H9 (cell line): ENCODE results near the gene IL25. TPM values are rescaled to one million over a fixed set of nuclear protein-coding genes. Genes with fewer than 3 reads are reported as not detected.

ENCODE experiments used
- DNase-seq: peaks from one replicate; pipeline ENCODE4 v3.0.0-alpha.2; 2017
- H2AFZ ChIP-seq: one replicate; pipeline ENCODE4 v1.6.1; 2013; ENCODE audit warnings: mild to moderate bottlenecking, low read length, control low read depth, moderate library complexity
- H2AK5ac ChIP-seq: 2 replicates; pipeline ENCODE4 v1.6.1; 2013; ENCODE audit warnings: low read length, control low read depth, mixed read lengths; ENCODE audit not compliant: insufficient read length
- H2BK120ac ChIP-seq: one replicate; pipeline ENCODE4 v1.6.1; 2013; ENCODE audit warnings: low read depth, mild to moderate bottlenecking, low read length, control low read depth, inconsistent platforms; ENCODE audit not compliant: poor library complexity, severe bottlenecking
- H2BK12ac ChIP-seq: 2 replicates; pipeline ENCODE4 v1.6.1; 2013; ENCODE audit warnings: low read length, control low read depth, mixed read lengths, low read depth; ENCODE audit not compliant: insufficient read length
- H2BK15ac ChIP-seq: 2 replicates; pipeline ENCODE4 v1.6.1; 2013; ENCODE audit warnings: low read depth, low read length, control low read depth
- H2BK20ac ChIP-seq: one replicate; pipeline ENCODE4 v1.6.1; 2013; ENCODE audit warnings: low read depth, mild to moderate bottlenecking, low read length, control low read depth, inconsistent platforms; ENCODE audit not compliant: poor library complexity, severe bottlenecking
- H2BK5ac ChIP-seq: 2 replicates; pipeline ENCODE4 v1.6.1; 2013; ENCODE audit warnings: low read length, control low read depth, mixed read lengths; ENCODE audit not compliant: insufficient read length
- H3K14ac ChIP-seq: 2 replicates; pipeline ENCODE4 v1.6.1; 2013; ENCODE audit warnings: low read length, control low read depth; ENCODE audit not compliant: insufficient read depth
- H3K18ac ChIP-seq: 2 replicates; pipeline ENCODE4 v1.6.1; 2013; ENCODE audit warnings: low read depth, mild to moderate bottlenecking, mixed read lengths, low read length, control low read depth; ENCODE audit not compliant: insufficient read length
- H3K23ac ChIP-seq: 2 replicates; pipeline ENCODE4 v1.6.1; 2013; ENCODE audit warnings: low read length, control low read depth, mixed read lengths, low read depth; ENCODE audit not compliant: insufficient read length
- H3K23me2 ChIP-seq: 2 replicates; pipeline ENCODE4 v1.6.1; 2013; ENCODE audit warnings: low read depth, mild to moderate bottlenecking, mixed read lengths, low read length, control low read depth; ENCODE audit not compliant: insufficient read length, poor library complexity, severe bottlenecking
- H3K27ac ChIP-seq: 2 replicates; pipeline ENCODE4 v1.5.1; 2013; ENCODE audit warnings: low read length, control low read depth, mixed read lengths, low read depth; ENCODE audit not compliant: insufficient read length
- H3K27me3 ChIP-seq: 2 replicates; pipeline ENCODE4 v1.6.1; 2013; ENCODE audit warnings: low read length, control low read depth, inconsistent platforms; ENCODE audit not compliant: insufficient read depth
- H3K4ac ChIP-seq: 2 replicates; pipeline ENCODE4 v1.6.1; 2013; ENCODE audit warnings: low read depth, mild to moderate bottlenecking, control low read depth, inconsistent platforms, low read length, moderate library complexity
- H3K4me1 ChIP-seq: 2 replicates; pipeline ENCODE4 v1.6.1; 2013; ENCODE audit warnings: low read length, control low read depth, inconsistent platforms; ENCODE audit not compliant: insufficient read depth
- H3K4me2 ChIP-seq: 2 replicates; pipeline ENCODE4 v1.6.1; 2013; ENCODE audit warnings: low read length, control low read depth, mixed read lengths; ENCODE audit not compliant: insufficient read length, insufficient read depth
- H3K56ac ChIP-seq: 2 replicates; pipeline ENCODE4 v1.6.1; 2013; ENCODE audit warnings: low read depth, mild to moderate bottlenecking, mixed read lengths, low read length, control low read depth; ENCODE audit not compliant: insufficient read length
- H3K79me1 ChIP-seq: 2 replicates; pipeline ENCODE4 v1.6.1; 2013; ENCODE audit warnings: low read depth, mild to moderate bottlenecking, moderate library complexity, low read length, control low read depth, inconsistent platforms; ENCODE audit not compliant: insufficient read depth, poor library complexity, severe bottlenecking
- H3K79me2 ChIP-seq: 2 replicates; pipeline ENCODE4 v1.6.1; 2013; ENCODE audit warnings: low read length, control low read depth, inconsistent platforms; ENCODE audit not compliant: insufficient read depth
- H3K9ac ChIP-seq: 2 replicates; pipeline ENCODE4 v1.6.1; 2013; ENCODE audit warnings: low read length, control low read depth, mixed read lengths; ENCODE audit not compliant: insufficient read length; ENCODE audit errors: extremely low read depth
- H3K9me3 ChIP-seq: one replicate; pipeline ENCODE4 v1.6.1; 2013; ENCODE audit warnings: low read depth, low read length, inconsistent platforms; ENCODE audit not compliant: control insufficient read depth
- H3T11ph ChIP-seq: one replicate; pipeline ENCODE4 v1.6.1; 2013; ENCODE audit warnings: mild to moderate bottlenecking, low read length, control low read depth, inconsistent platforms
- H4K20me1 ChIP-seq: one replicate; pipeline ENCODE4 v1.6.1; 2013; ENCODE audit not compliant: control insufficient read depth, insufficient read length, insufficient read depth
- H4K5ac ChIP-seq: 2 replicates; pipeline ENCODE4 v1.6.1; 2013; ENCODE audit warnings: low read depth, mild to moderate bottlenecking, mixed read lengths, low read length, control low read depth; ENCODE audit not compliant: insufficient read length
- H4K8ac ChIP-seq: replicated peaks from 2 replicates; pipeline ENCODE4 v1.6.1; 2013; ENCODE audit warnings: low read length, control low read depth, mixed read lengths, low read depth; ENCODE audit not compliant: insufficient read length
- H4K91ac ChIP-seq: 2 replicates; pipeline ENCODE4 v1.6.1; 2013; ENCODE audit warnings: low read depth, mild to moderate bottlenecking, moderate library complexity, mixed read lengths, low read length, control low read depth; ENCODE audit not compliant: insufficient read length
- H3K27ac Mint-ChIP-seq, 3 experiments: 2 replicates in 2 of 3; 3 replicates in 1 of 3; pipeline ENCODE4 v1.8.0; 2020 to 2021; ENCODE audit warnings: mixed read lengths in 3 of 3, mild to moderate bottlenecking in 1 of 3, moderate library complexity in 1 of 3
- H3K27me3 Mint-ChIP-seq: 2 replicates; pipeline ENCODE4 v1.8.0; 2021; ENCODE audit warnings: low read depth, mild to moderate bottlenecking, moderate library complexity, mixed read lengths
- H3K36me3 Mint-ChIP-seq, 3 experiments: 2 replicates in 2 of 3; 3 replicates in 1 of 3; pipeline ENCODE4 v1.8.0; 2020 to 2021; ENCODE audit warnings: low read depth in 3 of 3, mixed read lengths in 3 of 3; ENCODE audit not compliant: insufficient read depth in 1 of 3
- H3K4me1 Mint-ChIP-seq, 2 experiments: 2 replicates each; pipeline ENCODE4 v1.8.0; 2020; ENCODE audit warnings: mixed read lengths in 2 of 2
- H3K4me3 Mint-ChIP-seq, 2 experiments: 2 replicates in 1 of 2; 3 replicates in 1 of 2; pipeline ENCODE4 v1.8.0; 2020 to 2021; ENCODE audit warnings: mild to moderate bottlenecking in 2 of 2, mixed read lengths in 2 of 2, moderate library complexity in 1 of 2
- H3K9me3 Mint-ChIP-seq, 2 experiments: 2 replicates in 1 of 2; 3 replicates in 1 of 2; pipeline ENCODE4 v1.8.0; 2020; ENCODE audit warnings: mild to moderate bottlenecking in 2 of 2, mixed read lengths in 2 of 2, moderate library complexity in 1 of 2
- WGBS: extraction: QIAGEN DNeasy Blood & Tissue Kit; methylation state at CpG from one replicate; pipeline ENCODE4 v1.1.7; 2013; ENCODE audit warnings: missing lambda C conversion rate, low lambda C conversion rate, mixed read lengths; ENCODE audit not compliant: insufficient read length; ENCODE audit errors: extremely low coverage; 5-methylcytosine and 5-hydroxymethylcytosine counted together
- total RNA-seq: library from RNA; stranded (reverse); gene quantifications from 2 replicates; pipeline ENCODE4 v1.2.1, GENCODE V29; 2021
- TF ChIP-seq, protein P1 (sequence below): fragments of 200-600 bp; sonication (generic); conservative IDR thresholded peaks from 3 replicates; pipeline ENCODE4 v1.8.0; 2021; ENCODE audit warnings: antibody characterized with exemption, mild to moderate bottlenecking

IL25 gene
- total RNA-seq, 1 experiment from 2014 or later: not detected

DNA sequence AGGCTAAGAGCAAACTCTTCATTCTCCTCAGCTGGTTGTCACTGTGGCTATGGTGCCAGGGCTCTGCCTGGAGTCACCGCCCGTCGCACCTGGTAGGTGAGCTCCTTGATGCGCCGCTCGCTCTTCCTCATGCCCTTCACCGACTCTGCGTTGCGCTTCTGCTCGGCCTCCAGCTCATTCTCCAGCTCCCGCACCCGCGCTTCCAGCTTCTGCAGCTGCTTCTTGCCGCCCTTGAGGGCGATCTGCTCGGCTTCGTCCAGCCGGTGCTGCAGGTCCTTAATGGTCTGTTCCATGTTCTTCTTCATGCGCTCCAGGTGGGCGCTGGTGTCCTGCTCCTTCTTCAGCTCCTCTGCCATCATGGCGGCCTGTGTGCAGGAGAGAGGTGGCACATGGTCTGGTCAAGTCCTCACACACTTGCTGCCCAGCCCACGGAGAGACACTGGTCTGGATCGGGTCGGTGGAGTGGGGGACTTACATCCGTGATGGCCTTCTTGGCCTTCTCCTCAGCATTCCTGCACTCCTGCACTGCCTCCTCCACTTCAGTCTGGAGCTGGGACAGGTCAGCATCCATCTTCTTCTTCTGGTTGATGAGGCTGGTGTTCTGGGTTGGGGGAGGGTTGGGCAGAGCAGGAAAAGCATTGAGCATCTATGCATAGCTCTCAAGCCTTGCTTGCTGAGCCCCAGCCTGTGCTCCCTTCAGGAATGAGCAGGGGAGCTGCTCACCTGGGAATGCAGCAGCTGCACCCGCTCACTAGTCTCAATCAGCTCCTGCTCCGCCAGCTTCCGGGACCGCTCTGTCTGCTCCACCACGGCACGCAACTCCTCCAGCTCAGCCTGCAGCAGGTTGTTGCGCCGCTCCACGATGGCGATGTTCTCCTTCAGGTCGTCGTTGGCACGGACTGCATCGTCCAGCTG is 42.6 kb downstream of the IL25 start:
- Histone ChIP-seq H3K18ac (no peak overlapping the region), H3K9me3 (no peaks in the 10 kb centered on the region), H2AFZ (no peak overlapping the region), H3K4me2 (no peak overlapping the region), H4K8ac (no peak overlapping the region), H3K14ac (no peak overlapping the region), H3K27me3 (no peaks in the 10 kb centered on the region), H2BK12ac (no peak overlapping the region), H3K79me2 (no peaks in the 10 kb centered on the region), H3K4me1 (no peaks in the 10 kb centered on the region), H3K23me2 (no peaks in the 10 kb centered on the region), H2BK20ac (no peak overlapping the region), H2AK5ac (no peak overlapping the region), H3K79me1 (no peaks in the 10 kb centered on the region), H3K56ac (no peak overlapping the region), H3K4ac (no peak overlapping the region), H3K27ac (no peak overlapping the region), H2BK5ac (no peak overlapping the region), H3T11ph (no peak overlapping the region), H2BK120ac (no peak overlapping the region), H3K9ac (no peak overlapping the region), H4K91ac (no peak overlapping the region), H4K20me1 (no peaks in the 10 kb centered on the region), H4K5ac (no peak overlapping the region), H3K23ac (no peak overlapping the region), H2BK15ac (no peak overlapping the region)
- Mint-ChIP-seq H3K4me3 (no peak overlapping the region), H3K36me3 (no peaks in the 10 kb centered on the region), H3K27ac (peak overlapping the region in 1 of 3 experiments; percentile 78; a peak in 1 of 7 replicates), H3K27me3 (peaks cover 40% of the 10 kb centered on the region), H3K9me3 (peaks cover 0 to 3% of the 10 kb centered on the region in 2 experiments; a peak in 3 of 5 replicates), H3K4me1 (peaks cover 6 to 11% of the 10 kb centered on the region in 2 experiments; a peak in 3 of 4 replicates)
- no peak for DNase-seq
- TF ChIP-seq, protein P1, sequence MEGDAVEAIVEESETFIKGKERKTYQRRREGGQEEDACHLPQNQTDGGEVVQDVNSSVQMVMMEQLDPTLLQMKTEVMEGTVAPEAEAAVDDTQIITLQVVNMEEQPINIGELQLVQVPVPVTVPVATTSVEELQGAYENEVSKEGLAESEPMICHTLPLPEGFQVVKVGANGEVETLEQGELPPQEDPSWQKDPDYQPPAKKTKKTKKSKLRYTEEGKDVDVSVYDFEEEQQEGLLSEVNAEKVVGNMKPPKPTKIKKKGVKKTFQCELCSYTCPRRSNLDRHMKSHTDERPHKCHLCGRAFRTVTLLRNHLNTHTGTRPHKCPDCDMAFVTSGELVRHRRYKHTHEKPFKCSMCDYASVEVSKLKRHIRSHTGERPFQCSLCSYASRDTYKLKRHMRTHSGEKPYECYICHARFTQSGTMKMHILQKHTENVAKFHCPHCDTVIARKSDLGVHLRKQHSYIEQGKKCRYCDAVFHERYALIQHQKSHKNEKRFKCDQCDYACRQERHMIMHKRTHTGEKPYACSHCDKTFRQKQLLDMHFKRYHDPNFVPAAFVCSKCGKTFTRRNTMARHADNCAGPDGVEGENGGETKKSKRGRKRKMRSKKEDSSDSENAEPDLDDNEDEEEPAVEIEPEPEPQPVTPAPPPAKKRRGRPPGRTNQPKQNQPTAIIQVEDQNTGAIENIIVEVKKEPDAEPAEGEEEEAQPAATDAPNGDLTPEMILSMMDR: no peak
- WGBS: no CpG with 5 or more reads among the region's 39 CpGs
